ENCODE results near the gene PGA4. TPM values are rescaled to one million over a fixed set of nuclear protein-coding genes. Genes with fewer than 3 reads are reported as not detected.
A peak's percentile ranks its signal among the peaks of the same experiment; 100 is the strongest.

PGA4 gene
- total and polyA plus RNA-seq, 2 experiments from 2014 or later, result 0.81 TPM; not detected in 1

GRCh38 chr11:61181489-61181888 lies 40.7 kb upstream of the PGA4 start (continued):
- no peak for TF ChIP-seq ZNF462 (CRISPR knock-in tag; IDR thresholded peaks at IDR 0.05)
- no peak for TF ChIP-seq JUNB (IDR thresholded peaks at IDR 0.05; ENCODE audit: unreplicated experiment)
- no peak for TF ChIP-seq EZH2phosphoT487 (IDR thresholded peaks at IDR 0.05; ENCODE audit: unreplicated experiment)
- TF ChIP-seq CREB1 (CRISPR knock-in tag; IDR thresholded peaks at IDR 0.05; ENCODE audit: low read depth), result no peak
- no peak for TF ChIP-seq STAT1 (IDR thresholded peaks at IDR 0.05; ENCODE audit: unreplicated experiment)
- TF ChIP-seq POLR2AphosphoS5 (IDR thresholded peaks at IDR 0.05; ENCODE audit: low read depth), result no peak
- no peak for TF ChIP-seq ZNF114 (CRISPR knock-in tag; IDR thresholded peaks at IDR 0.05)
- TF ChIP-seq EZH2 (IDR thresholded peaks at IDR 0.05; ENCODE audit: low read depth, unreplicated experiment), result no peak
- no peak for TF ChIP-seq ZNF331 (CRISPR knock-in tag; IDR thresholded peaks at IDR 0.05; ENCODE audit: low read depth)

- H3K9me3 Mint-ChIP-seq, result no peaks in the 10 kb centered on the region
- H3K4me3 Mint-ChIP-seq, result no peak overlapping the region
- Histone ChIP-seq H3K4me3 (no peak overlapping the region), H3K79me2 (replicated peaks; ENCODE audit: insufficient read depth) (no peaks in the 10 kb centered on the region), H3K4me1 (ENCODE audit: insufficient read depth) (no peaks in the 10 kb centered on the region), H3K27ac (ENCODE audit: low read depth) (no peak overlapping the region), H2AFZ (0 out of 2 replicates have a peak overlapping the region, but pooled peaks have one; percentile 47), H4K20me1 (replicated peaks; ENCODE audit: insufficient read depth) (no peaks in the 10 kb centered on the region), H3K4me2 (no peak overlapping the region), H3K36me3 (ENCODE audit: insufficient read depth) (no peaks in the 10 kb centered on the region), H3K9me2 (ENCODE audit: insufficient read depth) (no peaks in the 10 kb centered on the region), H3F3A (replicated peaks; ENCODE audit: low read depth) (no peaks in the 10 kb centered on the region), H3K27me3 (ENCODE audit: insufficient read depth) (no peaks in the 10 kb centered on the region)
- H3K36me3 Mint-ChIP-seq (ENCODE audit: low read depth), result no peaks in the 10 kb centered on the region
- no peak for TF ChIP-seq STAT1 (IDR thresholded peaks at IDR 0.05; ENCODE audit: unreplicated experiment)
- no peak for TF ChIP-seq CREB1 (CRISPR knock-in tag; IDR thresholded peaks at IDR 0.05; ENCODE audit: low read depth)
- TF ChIP-seq JUNB (IDR thresholded peaks at IDR 0.05; ENCODE audit: unreplicated experiment), result no peak
- TF ChIP-seq CTCF (conservative IDR thresholded peaks at IDR 0.05; ENCODE audit: low read depth in 2 of 2), result no peak
- no peak for TF ChIP-seq POLR2AphosphoS5 (IDR thresholded peaks at IDR 0.05; ENCODE audit: low read depth)
- TF ChIP-seq NANOG (IDR thresholded peaks at IDR 0.05; ENCODE audit: borderline replicate concordance), result no peak
- no peak for TF ChIP-seq EZH2phosphoT487 (IDR thresholded peaks at IDR 0.05; ENCODE audit: unreplicated experiment)
- no peak for TF ChIP-seq REST (IDR thresholded peaks at IDR 0.05; ENCODE audit: unreplicated experiment)
- H3K27ac Mint-ChIP-seq, result no peak overlapping the region
- peaks cover 8% of the 10 kb centered on the region for H3K27me3 Mint-ChIP-seq (ENCODE audit: insufficient read depth, low read depth, poor library complexity)
- no peaks in the 10 kb centered on the region for H3K4me1 Mint-ChIP-seq
- no peak for ATAC-seq
- no peak for DNase-seq (ENCODE audit: low spot score)
Measured at GRCh38 chr11:61183645-61184044, 38.5 kb upstream of the PGA4 start.

All from GM23338 (cell line).